ENCODE data around the gene MADD.

The MADD gene

DNA sequence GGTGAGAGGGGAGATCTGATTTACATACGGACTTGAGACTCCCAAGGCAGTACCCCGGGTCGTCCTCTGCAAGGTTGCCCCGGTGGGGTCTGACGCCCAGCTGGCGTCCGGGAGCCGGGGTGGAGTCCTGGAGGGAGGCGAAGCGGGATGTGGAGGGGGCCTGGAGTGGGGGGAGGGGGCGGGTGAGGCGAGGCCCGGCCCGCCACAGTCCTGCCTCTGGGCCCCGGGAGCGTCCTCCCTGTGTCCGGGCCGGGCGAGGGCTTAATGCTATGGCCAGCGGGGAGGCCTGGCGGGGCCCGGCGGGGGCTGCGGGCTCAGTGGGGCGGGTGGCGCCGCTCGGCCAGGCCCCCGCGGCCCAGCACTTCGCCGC is 85.0 kb downstream of the MADD start:
- Histone ChIP-seq H4K8ac (ENCODE audit: low read depth, low read length) (peak overlapping the region; percentile 49), H3K4ac (ENCODE audit: low read depth, low read length) (no peak overlapping the region), H3K14ac (ENCODE audit: low read length) (no peak overlapping the region), H3K79me2 (ENCODE audit: control insufficient read depth, insufficient read depth, low read length, poor library complexity) (no peaks in the 10 kb centered on the region), H3K4me2 (ENCODE audit: low read length) (peak overlapping the region; percentile 63), H4K12ac (ENCODE audit: low read depth, low read length) (no peak overlapping the region), H2AK5ac (ENCODE audit: low read length) (no peak overlapping the region), H2BK12ac (ENCODE audit: low read length) (no peak overlapping the region), H2AFZ (ENCODE audit: insufficient read depth, low read length, poor library complexity) (no peak overlapping the region), H3K9ac (ENCODE audit: low read length) (no peak overlapping the region), H3K18ac (ENCODE audit: low read length) (no peak overlapping the region), H2BK120ac (ENCODE audit: insufficient read depth, low read length, poor library complexity) (no peak overlapping the region), H3K79me1 (ENCODE audit: low read length) (no peaks in the 10 kb centered on the region), H3K23ac (ENCODE audit: low read length) (no peak overlapping the region), H3K27ac (ENCODE audit: low read depth, low read length) (no peak overlapping the region), H3K4me3 (ENCODE audit: low read depth, low read length) (peak overlapping the region; percentile 57), H3K9me3 (ENCODE audit: insufficient read depth, low read depth, low read length) (peaks cover 22% of the 10 kb centered on the region), H3K27me3 (ENCODE audit: insufficient read depth, low read length) (no peaks in the 10 kb centered on the region), H3K4me1 (ENCODE audit: control insufficient read depth in 1 of 2, insufficient read depth in 2 of 2, low read length in 2 of 2) (peaks cover 0 to 6% of the 10 kb centered on the region in 2 experiments), H4K91ac (ENCODE audit: low read depth, low read length) (peak overlapping the region; percentile 65), H3K36me3 (ENCODE audit: control insufficient read depth in 1 of 2, insufficient read depth in 2 of 2, low read length in 2 of 2) (no peaks in the 10 kb centered on the region), H2BK5ac (ENCODE audit: low read depth, low read length, poor library complexity) (no peak overlapping the region)
- DNase-seq: no peak
- no CpG with 5 or more reads among the region's 32 CpGs for WGBS (ENCODE audit: extremely low coverage, insufficient coverage, insufficient read length)

DNA sequence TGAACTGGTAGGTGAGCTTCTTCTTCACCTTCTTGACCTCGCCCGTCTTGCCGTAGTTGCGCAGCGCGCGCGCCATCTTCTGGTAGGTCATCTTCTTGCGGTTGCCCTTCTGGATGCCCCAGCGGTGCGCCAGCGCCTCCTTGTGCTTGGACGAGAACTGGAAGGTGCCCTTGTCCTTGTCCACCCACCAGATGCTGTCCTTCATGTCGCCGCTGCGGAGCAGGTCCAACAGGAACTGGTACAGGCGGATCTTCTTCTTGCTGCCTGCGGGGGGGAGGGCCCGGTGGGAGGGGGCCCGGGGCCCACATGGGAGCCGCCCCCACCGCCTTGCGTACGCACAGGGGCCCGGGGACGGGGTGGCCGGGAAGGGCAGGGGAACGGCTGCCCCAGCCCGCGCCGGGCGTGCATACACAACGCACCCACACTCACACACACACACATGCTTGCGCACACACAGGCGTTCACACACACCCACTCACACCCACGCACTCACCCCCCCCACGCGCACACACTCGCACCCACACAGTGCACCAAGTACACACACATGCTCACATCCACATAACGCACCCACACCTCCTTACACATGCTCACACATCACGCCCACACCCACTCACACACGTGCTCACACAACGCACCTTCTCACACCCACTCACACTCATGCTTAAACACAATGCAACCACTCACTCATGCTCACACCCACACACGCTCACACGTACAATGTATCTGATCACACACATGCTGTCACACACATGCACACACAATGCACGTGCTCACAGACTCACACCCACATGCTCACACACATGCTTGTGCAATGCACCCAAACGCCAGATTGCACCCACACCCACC is 85.6 kb downstream of the MADD start:
- Histone ChIP-seq H3K27ac (ENCODE audit: low read depth, low read length) (no peak overlapping the region), H3K4me2 (ENCODE audit: low read length) (peak overlapping the region; percentile 63)
- 100% methylated on average over 2 of the region's 47 CpGs for WGBS (ENCODE audit: extremely low coverage, insufficient coverage, insufficient read length)

DNA sequence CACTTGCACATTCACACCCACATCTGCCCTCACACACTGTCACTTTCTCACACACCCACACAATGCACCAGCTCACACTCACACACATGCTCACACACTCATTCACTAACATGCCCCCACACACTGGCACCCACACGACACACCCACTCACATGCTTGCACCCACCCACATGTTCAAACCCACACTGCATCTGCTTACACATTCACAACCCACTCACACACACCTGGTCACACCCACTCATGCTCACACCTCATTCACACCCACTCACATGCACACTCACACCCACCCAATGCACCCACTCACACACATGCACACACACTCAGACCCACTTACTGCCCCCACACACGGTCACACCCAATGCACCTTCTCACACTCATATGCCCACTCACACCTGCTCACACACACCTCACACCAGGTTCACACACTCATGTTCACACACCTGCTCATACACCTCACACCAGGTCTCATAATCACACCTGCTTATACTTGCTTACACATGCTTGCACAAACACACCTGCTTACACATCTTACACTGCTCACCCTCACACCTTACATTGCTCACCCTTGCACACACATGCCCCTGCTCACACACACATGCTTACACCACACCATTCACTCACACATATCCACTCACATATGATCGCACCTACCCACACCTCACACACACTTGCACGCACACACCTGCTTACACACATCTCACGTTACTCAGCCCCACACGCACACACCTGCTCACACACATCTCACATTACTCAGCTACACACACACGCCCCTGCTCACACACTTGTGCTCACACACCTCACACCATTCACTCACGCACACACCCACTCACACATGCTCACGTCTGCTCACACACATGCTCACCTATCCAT is 86.4 kb downstream of the MADD start:
- no peaks in the 10 kb centered on the region for H3K36me3 ChIP-seq (ENCODE audit: control insufficient read depth in 1 of 2, insufficient read depth in 2 of 2, low read length in 2 of 2)
- WGBS (ENCODE audit: extremely low coverage, insufficient coverage, insufficient read length): 100% methylated on average over 3 of the region's 9 CpGs

More for the DNA sequence above, 85.6 kb downstream of the MADD start:
- Histone ChIP-seq H4K12ac (ENCODE audit: low read depth, low read length) (no peak overlapping the region), H3K23ac (ENCODE audit: low read length) (no peak overlapping the region), H2BK12ac (ENCODE audit: low read length) (no peak overlapping the region), H4K8ac (ENCODE audit: low read depth, low read length) (no peak overlapping the region), H3K4me3 (ENCODE audit: low read depth, low read length) (peak overlapping the region; percentile 57), H3K79me1 (ENCODE audit: low read length) (no peaks in the 10 kb centered on the region), H3K27me3 (ENCODE audit: insufficient read depth, low read length) (no peaks in the 10 kb centered on the region), H3K4ac (ENCODE audit: low read depth, low read length) (no peak overlapping the region), H3K36me3 (ENCODE audit: control insufficient read depth in 1 of 2, insufficient read depth in 2 of 2, low read length in 2 of 2) (no peaks in the 10 kb centered on the region), H3K18ac (ENCODE audit: low read length) (no peak overlapping the region), H3K14ac (ENCODE audit: low read length) (no peak overlapping the region), H3K79me2 (ENCODE audit: control insufficient read depth, insufficient read depth, low read length, poor library complexity) (no peaks in the 10 kb centered on the region), H3K9me3 (ENCODE audit: insufficient read depth, low read depth, low read length) (peaks cover 22% of the 10 kb centered on the region), H3K9ac (ENCODE audit: low read length) (no peak overlapping the region), H2BK5ac (ENCODE audit: low read depth, low read length, poor library complexity) (no peak overlapping the region), H2AK5ac (ENCODE audit: low read length) (no peak overlapping the region), H3K4me1 (ENCODE audit: control insufficient read depth in 1 of 2, insufficient read depth in 2 of 2, low read length in 2 of 2) (peaks cover 0 to 6% of the 10 kb centered on the region in 2 experiments), H2AFZ (ENCODE audit: insufficient read depth, low read length, poor library complexity) (no peak overlapping the region), H4K91ac (ENCODE audit: low read depth, low read length) (peak overlapping the region; percentile 65), H2BK120ac (ENCODE audit: insufficient read depth, low read length, poor library complexity) (no peak overlapping the region)
- DNase-seq: peak; percentile 94 to 99

DNA sequence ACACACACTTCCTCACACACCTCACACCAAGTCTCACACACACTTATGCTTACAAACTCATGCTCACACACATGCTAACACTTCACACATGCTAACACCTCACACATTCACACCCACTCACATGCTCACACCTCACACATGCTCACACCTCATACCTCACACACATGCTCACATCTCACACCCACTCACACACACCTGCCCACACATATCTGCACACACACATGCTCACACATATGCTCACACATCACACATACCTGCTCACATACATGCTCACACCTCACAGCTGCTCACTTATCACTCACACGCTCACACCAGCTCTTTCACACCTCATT is 87.0 kb downstream of the MADD start:
- Histone ChIP-seq H3K18ac (ENCODE audit: low read length) (no peak overlapping the region), H3K4ac (ENCODE audit: low read depth, low read length) (no peak overlapping the region), H3K9ac (ENCODE audit: low read length) (no peak overlapping the region), H3K9me3 (ENCODE audit: insufficient read depth, low read depth, low read length) (peaks cover 22% of the 10 kb centered on the region), H3K27me3 (ENCODE audit: insufficient read depth, low read length) (no peaks in the 10 kb centered on the region), H3K4me3 (ENCODE audit: low read depth, low read length) (peak overlapping the region; percentile 13), H3K36me3 (ENCODE audit: control insufficient read depth in 1 of 2, insufficient read depth in 2 of 2, low read length in 2 of 2) (no peaks in the 10 kb centered on the region), H2BK5ac (ENCODE audit: low read depth, low read length, poor library complexity) (no peak overlapping the region), H3K14ac (ENCODE audit: low read length) (no peak overlapping the region), H3K79me2 (ENCODE audit: control insufficient read depth, insufficient read depth, low read length, poor library complexity) (no peaks in the 10 kb centered on the region), H2BK12ac (ENCODE audit: low read length) (no peak overlapping the region), H3K4me1 (ENCODE audit: control insufficient read depth in 1 of 2, insufficient read depth in 2 of 2, low read length in 2 of 2) (peaks cover 0 to 6% of the 10 kb centered on the region in 2 experiments), H4K91ac (ENCODE audit: low read depth, low read length) (no peak overlapping the region), H3K79me1 (ENCODE audit: low read length) (no peaks in the 10 kb centered on the region), H4K12ac (ENCODE audit: low read depth, low read length) (no peak overlapping the region), H3K4me2 (ENCODE audit: low read length) (no peak overlapping the region), H2AFZ (ENCODE audit: insufficient read depth, low read length, poor library complexity) (no peak overlapping the region), H4K8ac (ENCODE audit: low read depth, low read length) (no peak overlapping the region), H3K27ac (ENCODE audit: low read depth, low read length) (no peak overlapping the region), H3K23ac (ENCODE audit: low read length) (peak overlapping the region; percentile 8), H2AK5ac (ENCODE audit: low read length) (no peak overlapping the region), H2BK120ac (ENCODE audit: insufficient read depth, low read length, poor library complexity) (no peak overlapping the region)
- no peak for DNase-seq
- WGBS (ENCODE audit: extremely low coverage, insufficient coverage, insufficient read length): no CpG with 5 or more reads among the region's 1 CpG

More for the DNA sequence above, 86.4 kb downstream of the MADD start:
- Histone ChIP-seq H3K14ac (ENCODE audit: low read length) (no peak overlapping the region), H3K4me1 (ENCODE audit: control insufficient read depth in 1 of 2, insufficient read depth in 2 of 2, low read length in 2 of 2) (peaks cover 0 to 6% of the 10 kb centered on the region in 2 experiments), H4K12ac (ENCODE audit: low read depth, low read length) (no peak overlapping the region), H2BK120ac (ENCODE audit: insufficient read depth, low read length, poor library complexity) (no peak overlapping the region), H3K4me3 (ENCODE audit: low read depth, low read length) (peak overlapping the region; percentile 13), H2BK5ac (ENCODE audit: low read depth, low read length, poor library complexity) (no peak overlapping the region), H3K18ac (ENCODE audit: low read length) (no peak overlapping the region), H4K8ac (ENCODE audit: low read depth, low read length) (no peak overlapping the region), H3K23ac (ENCODE audit: low read length) (peak overlapping the region; percentile 8), H3K27ac (ENCODE audit: low read depth, low read length) (no peak overlapping the region), H2AK5ac (ENCODE audit: low read length) (no peak overlapping the region), H3K9ac (ENCODE audit: low read length) (no peak overlapping the region), H2AFZ (ENCODE audit: insufficient read depth, low read length, poor library complexity) (no peak overlapping the region), H2BK12ac (ENCODE audit: low read length) (no peak overlapping the region), H4K91ac (ENCODE audit: low read depth, low read length) (no peak overlapping the region), H3K79me2 (ENCODE audit: control insufficient read depth, insufficient read depth, low read length, poor library complexity) (no peaks in the 10 kb centered on the region), H3K79me1 (ENCODE audit: low read length) (no peaks in the 10 kb centered on the region), H3K4me2 (ENCODE audit: low read length) (no peak overlapping the region), H3K27me3 (ENCODE audit: insufficient read depth, low read length) (no peaks in the 10 kb centered on the region), H3K9me3 (ENCODE audit: insufficient read depth, low read depth, low read length) (peaks cover 22% of the 10 kb centered on the region), H3K4ac (ENCODE audit: low read depth, low read length) (no peak overlapping the region)
- DNase-seq: no peak

Data from trophoblast cell (in vitro differentiated cells and primary cell).